Endothelial cell of umbilical vein (primary cell): ENCODE results near the gene GSKIP.

Experiments used
- EZH2 ChIP-seq: IDR thresholded peaks from 2 replicates; pipeline ENCODE4 v1.6.1; 2012; ENCODE audit warnings: borderline replicate concordance, low read depth, mild to moderate bottlenecking, moderate library complexity, low read length, inconsistent platforms; ENCODE audit not compliant: severe bottlenecking
- FOS ChIP-seq: IDR thresholded peaks from 2 replicates; pipeline ENCODE4 v1.6.1; 2011; ENCODE audit warnings: mild to moderate bottlenecking, low read length, moderate library complexity, borderline replicate concordance; ENCODE audit not compliant: insufficient read depth
- POLR2A ChIP-seq: IDR thresholded peaks from 2 replicates; pipeline ENCODE4 v1.6.1; 2012; ENCODE audit warnings: low read depth, mild to moderate bottlenecking, control low read depth, low read length
- POLR2AphosphoS5 ChIP-seq: IDR thresholded peaks from 2 replicates; pipeline ENCODE4 v1.6.1; 2012; ENCODE audit warnings: low read depth, mild to moderate bottlenecking, control low read depth, low read length, moderate library complexity; ENCODE audit not compliant: insufficient read depth
- TF ChIP-seq, protein P1 (sequence below), 2 donors: IDR thresholded peaks; 1 replicate in 1 of 2; 2 replicates in 1 of 2; pipeline ENCODE4 v1.5.1; 2011; ENCODE audit warnings: low read length in 2 of 2, mild to moderate bottlenecking in 2 of 2, moderate library complexity in 2 of 2, control low read depth in 1 of 2, inconsistent platforms in 1 of 2, low read depth in 1 of 2; ENCODE audit not compliant: insufficient read depth in 1 of 2; ENCODE audit errors: extremely low read depth in 1 of 2

DNA sequence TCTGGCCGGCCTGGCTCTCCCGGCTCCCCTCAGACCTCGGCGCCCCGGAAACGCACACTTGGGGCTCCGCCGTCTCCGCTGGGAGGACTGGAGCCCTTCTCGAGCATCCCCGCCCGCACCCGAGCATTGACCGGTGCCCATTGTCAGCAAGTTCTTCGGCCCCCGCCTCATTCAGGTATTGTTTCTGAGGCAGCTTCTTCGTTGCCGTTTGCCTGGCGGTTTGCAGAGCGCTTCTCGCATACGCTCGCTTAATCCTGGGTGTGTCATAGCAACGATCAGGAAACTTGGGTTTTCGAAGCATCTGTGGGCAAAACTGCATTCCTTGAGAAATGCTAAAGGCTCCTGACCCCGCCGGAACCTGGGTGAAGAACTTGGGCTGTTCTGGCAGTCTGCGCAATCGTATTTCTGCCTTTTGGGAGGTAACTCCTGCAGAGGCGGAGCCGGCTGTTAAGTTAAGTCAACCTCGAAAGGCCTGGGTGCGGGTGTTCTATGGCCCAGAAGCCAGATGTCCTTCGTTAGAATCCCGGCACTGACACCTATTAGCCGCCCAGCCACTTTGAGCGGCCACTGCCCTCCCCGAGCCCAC, 518 bp downstream of the GSKIP start:
- TF ChIP-seq, protein P1, sequence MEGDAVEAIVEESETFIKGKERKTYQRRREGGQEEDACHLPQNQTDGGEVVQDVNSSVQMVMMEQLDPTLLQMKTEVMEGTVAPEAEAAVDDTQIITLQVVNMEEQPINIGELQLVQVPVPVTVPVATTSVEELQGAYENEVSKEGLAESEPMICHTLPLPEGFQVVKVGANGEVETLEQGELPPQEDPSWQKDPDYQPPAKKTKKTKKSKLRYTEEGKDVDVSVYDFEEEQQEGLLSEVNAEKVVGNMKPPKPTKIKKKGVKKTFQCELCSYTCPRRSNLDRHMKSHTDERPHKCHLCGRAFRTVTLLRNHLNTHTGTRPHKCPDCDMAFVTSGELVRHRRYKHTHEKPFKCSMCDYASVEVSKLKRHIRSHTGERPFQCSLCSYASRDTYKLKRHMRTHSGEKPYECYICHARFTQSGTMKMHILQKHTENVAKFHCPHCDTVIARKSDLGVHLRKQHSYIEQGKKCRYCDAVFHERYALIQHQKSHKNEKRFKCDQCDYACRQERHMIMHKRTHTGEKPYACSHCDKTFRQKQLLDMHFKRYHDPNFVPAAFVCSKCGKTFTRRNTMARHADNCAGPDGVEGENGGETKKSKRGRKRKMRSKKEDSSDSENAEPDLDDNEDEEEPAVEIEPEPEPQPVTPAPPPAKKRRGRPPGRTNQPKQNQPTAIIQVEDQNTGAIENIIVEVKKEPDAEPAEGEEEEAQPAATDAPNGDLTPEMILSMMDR (IDR thresholded peaks at IDR 0.05; ENCODE audit: extremely low read depth in 1 of 2, insufficient read depth in 1 of 2, low read depth in 1 of 2, low read length in 2 of 2) = no peak
- TF ChIP-seq FOS = no peak
- TF ChIP-seq POLR2A = no peak
- no peak for TF ChIP-seq POLR2AphosphoS5
- TF ChIP-seq EZH2 = no peak
